ENCODE data around the gene COQ8A. TPM values are rescaled to one million over a fixed set of nuclear protein-coding genes. Genes with fewer than 3 reads are reported as not detected.

Gene COQ8A
- polyA plus RNA-seq, 2 of the 4 experiments (the other 2 are of a cell fraction): 10.8 to 12.4 TPM

- 92% methylated on average over 20 of the region's 25 CpGs for WGBS (ENCODE audit: missing lambda C conversion rate)
Measured at GRCh38 chr1:226985839-226986463, 45.9 kb downstream of the COQ8A start.

GRCh38 chr1:226986496-226987178 is 46.5 kb downstream of the COQ8A start:
- no peak overlapping the region for H3K27ac ChIP-seq
- ATAC-seq: no peak
- TF ChIP-seq RCOR1 (IDR thresholded peaks at IDR 0.05; ENCODE audit: low read depth, low read length) (no peak), REST (IDR thresholded peaks at IDR 0.05) (no peak), EHF (CRISPR knock-in tag; IDR thresholded peaks at IDR 0.05) (no peak), RAD21 (conservative IDR thresholded peaks at IDR 0.05 in 1 of 2, IDR thresholded peaks at IDR 0.05 in 1 of 2) (no peak), RARB (CRISPR knock-in tag; IDR thresholded peaks at IDR 0.05) (no peak), BCL3 (IDR thresholded peaks at IDR 0.05) (no peak), FOSL2 (IDR thresholded peaks at IDR 0.05) (no peak), FOSL2 (CRISPR knock-in tag; IDR thresholded peaks at IDR 0.05) (no peak), ESRRA (IDR thresholded peaks at IDR 0.05; ENCODE audit: borderline replicate concordance, low read length) (no peak), TP53 (CRISPR knock-in tag; IDR thresholded peaks at IDR 0.05) (no peak), POLR2AphosphoS2 (conservative IDR thresholded peaks at IDR 0.05; ENCODE audit: low read length) (no peak), CHD2 (IDR thresholded peaks at IDR 0.05; ENCODE audit: low read length, partially characterized antibody) (no peak), NR3C1 (IDR thresholded peaks at IDR 0.05) (no peak), FOSB (CRISPR knock-in tag; IDR thresholded peaks at IDR 0.05) (no peak), MAX (IDR thresholded peaks at IDR 0.05) (no peak), NFE2L2 (conservative IDR thresholded peaks at IDR 0.05; ENCODE audit: low read length) (no peak), EHMT2 (IDR thresholded peaks at IDR 0.05; ENCODE audit: low read depth) (no peak)
- ChIA-PET POLR2A (no interaction called here), CTCF (no interaction called here)
- no peaks in the 10 kb centered on the region for H3K4me1 ChIP-seq
- 90% methylated on average over 21 of the region's 21 CpGs for WGBS (ENCODE audit: missing lambda C conversion rate)
- no peaks in the 10 kb centered on the region for H3K9me3 ChIP-seq
- H3K4me3 ChIP-seq: no peak overlapping the region
- no peak for FAIRE-seq
- H3K4me2 ChIP-seq: no peak overlapping the region
- no peak for DNase-seq (ENCODE audit: low read depth in 1 of 2, low spot score in 1 of 2)

More at GRCh38 chr1:226985839-226986463, 45.9 kb downstream of the COQ8A start:
- Histone ChIP-seq H3K27ac (no peak overlapping the region), H3K4me2 (no peak overlapping the region), H3K9me3 (no peaks in the 10 kb centered on the region), H3K4me1 (no peaks in the 10 kb centered on the region), H3K4me3 (no peak overlapping the region)
- POLR2A ChIA-PET: no interaction called here
- FAIRE-seq (no peak), ATAC-seq (no peak), DNase-seq (ENCODE audit: low read depth in 1 of 2, low spot score in 1 of 2) (no peak)
- CTCF ChIA-PET: no interaction called here
- TF ChIP-seq RCOR1 (IDR thresholded peaks at IDR 0.05; ENCODE audit: low read depth, low read length) (no peak), HDAC2 (IDR thresholded peaks at IDR 0.05) (no peak), JUNB (IDR thresholded peaks at IDR 0.05) (no peak), ZC3H11A (IDR thresholded peaks at IDR 0.05) (no peak)

All from A549 (cell line).